Skeletal muscle cell (primary cell): ENCODE results near the gene FBRS.

Experiments
- DNase-seq: peaks from one replicate; pipeline ENCODE4 v3.0.0-alpha.2; 2010; ENCODE audit warnings: low read depth
- H3K4me3 ChIP-seq: 2 replicates; pipeline ENCODE4 v1.5.1; 2011; ENCODE audit warnings: low read depth, mild to moderate bottlenecking, control low read depth, low read length, moderate library complexity

Gene FBRS

DNA sequence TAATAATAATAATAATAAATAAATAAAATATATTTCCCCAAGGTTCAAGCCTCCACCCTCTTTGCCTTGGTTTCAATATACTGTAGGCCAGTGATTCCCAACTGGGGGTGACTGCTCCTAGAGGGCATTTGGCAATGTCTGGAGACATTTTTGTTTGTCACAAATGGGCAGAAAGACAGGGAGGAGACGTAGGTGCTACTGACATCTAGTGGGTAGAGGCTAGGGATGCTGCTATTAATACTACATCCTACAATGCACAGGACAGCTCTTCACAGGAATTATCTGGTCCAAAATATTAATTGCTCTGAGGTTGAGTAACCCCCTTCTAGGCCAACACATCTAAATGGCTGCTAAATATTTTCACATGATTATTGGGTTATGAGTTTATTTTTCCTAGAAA is 20.3 kb upstream of the FBRS start:
- H3K4me3 ChIP-seq = no peak overlapping the region
- no peak for DNase-seq

DNA sequence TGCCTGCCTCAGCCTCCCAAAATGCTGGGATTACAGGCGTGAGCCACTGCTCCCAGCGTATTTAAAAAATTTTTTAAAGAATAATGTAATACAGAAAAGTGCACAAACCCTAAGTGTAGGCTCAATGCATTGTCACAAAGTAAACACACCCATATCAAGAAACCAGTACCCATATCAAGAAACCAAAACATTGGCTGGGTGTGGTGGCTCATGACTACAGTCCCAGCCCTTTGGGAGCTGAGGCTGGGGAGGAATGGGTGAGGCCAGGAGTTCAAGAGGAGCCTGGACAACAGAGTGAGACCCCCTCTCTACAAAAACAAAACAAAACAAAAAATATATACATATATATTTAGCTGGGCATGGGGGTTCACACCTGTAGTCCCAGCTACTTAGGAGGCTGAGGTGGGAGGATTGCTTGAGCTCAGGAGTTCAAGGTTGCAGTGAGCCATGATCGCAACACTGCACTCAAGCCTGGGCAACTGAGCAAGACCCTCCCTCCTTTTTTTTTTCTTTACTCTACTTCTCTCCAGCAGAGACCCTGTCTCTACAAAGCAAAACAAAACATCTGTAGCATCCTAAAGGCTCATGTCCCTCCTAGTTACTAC is 16.8 kb upstream of the FBRS start:
- no peak for DNase-seq
- H3K4me3 ChIP-seq = no peak overlapping the region

DNA sequence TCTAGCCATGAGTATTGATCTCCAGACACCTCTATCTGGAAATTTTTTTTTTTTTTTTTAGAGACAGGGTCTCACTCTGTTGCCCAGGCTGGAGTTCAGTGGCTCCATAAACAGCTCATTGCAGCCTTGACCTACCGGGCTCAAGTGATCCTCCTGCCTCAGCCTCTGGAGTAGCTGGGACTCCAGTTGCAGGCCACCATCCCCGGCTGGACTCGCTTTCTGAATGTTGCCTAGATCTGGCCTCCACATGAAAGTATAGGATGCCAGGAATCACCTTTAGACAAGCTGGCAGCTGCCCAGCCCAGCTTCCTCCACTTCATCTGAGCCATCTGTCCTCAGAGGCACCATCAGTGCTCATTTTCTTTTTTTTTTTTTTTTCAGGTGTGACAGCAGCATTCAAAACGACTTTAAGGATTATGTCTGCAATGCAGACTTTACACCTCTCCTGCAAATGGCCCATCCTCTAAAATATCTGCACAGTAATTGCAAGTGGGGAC is 13.8 kb upstream of the FBRS start:
- H3K4me3 ChIP-seq = no peak overlapping the region
- DNase-seq = no peak

DNA sequence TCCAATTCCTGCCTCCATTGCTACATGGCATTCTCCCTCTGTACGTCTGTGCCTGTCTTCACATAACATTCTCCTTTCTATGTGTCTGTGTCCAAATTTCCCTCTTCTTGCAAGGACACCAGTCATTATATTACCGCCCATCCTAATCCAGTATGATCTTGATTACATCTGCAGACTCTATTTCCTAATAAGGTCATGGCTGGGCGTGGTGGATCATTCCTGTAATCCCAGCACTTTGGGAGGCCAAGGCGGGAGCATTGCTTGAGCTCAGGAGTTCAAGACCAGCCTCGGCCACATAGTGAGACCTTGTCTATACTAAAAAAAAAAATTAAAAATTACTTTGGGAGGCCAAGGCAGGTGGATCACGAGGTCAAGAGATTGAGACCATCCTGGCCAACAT is 12.5 kb upstream of the FBRS start:
- no peak for DNase-seq
- no peak overlapping the region for H3K4me3 ChIP-seq

DNA sequence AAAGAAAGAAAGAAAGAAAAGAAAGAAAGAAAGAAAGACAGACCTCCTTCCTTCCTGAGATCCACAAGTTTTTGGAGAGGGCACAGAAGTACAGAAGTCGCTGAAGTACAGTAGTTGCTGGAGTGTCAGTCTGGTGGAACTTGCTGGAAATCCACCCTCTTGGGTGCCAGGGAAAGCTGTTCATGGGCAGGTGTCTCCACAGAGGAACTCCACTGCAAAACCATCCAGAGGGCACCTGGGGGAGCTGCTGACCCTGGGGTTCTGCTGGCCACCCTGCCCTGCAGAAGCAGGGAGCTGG is 11.0 kb upstream of the FBRS start:
- no peak for DNase-seq
- H3K4me3 ChIP-seq = no peak overlapping the region

DNA sequence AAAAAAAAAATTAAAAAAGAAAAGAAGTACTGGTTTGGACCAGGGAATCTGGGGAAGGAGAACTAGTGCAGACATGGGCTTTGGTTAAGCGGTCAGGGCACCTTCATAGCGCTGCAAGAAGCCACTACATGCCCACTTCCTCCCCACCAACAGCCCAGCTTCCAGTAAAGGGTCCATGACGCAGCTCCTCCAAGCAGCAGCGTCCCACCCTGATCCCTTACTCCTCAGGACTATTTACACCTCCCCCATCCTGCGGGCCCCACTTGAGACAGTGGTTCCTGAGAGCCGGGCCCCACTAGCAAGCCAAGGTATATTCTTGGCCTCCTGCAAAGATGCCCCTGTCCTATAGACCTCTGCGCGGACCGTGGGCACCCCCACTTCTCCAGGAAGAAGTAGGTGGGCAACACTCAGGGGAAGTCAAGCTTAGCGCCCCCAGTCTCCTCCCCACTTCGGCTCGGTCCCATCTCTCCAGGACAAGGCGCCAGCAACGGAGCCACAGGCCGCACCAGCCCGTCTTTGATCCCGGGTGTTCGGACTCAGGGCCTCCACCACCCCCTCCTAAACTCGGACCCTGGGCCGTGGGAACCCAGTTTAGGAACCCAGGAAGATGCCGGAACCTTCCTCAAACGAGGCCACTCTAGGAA is 8.4 kb upstream of the FBRS start:
- DNase-seq = no peak
- peak overlapping the region; percentile 63 for H3K4me3 ChIP-seq

- peak; percentile 98 for DNase-seq
- peak within 1 kb of the TSS; percentile 63 for H3K4me3 ChIP-seq
Measured at GRCh38 chr16:30650369-30651123, 7.7 kb upstream of the FBRS start, which contains the start of gene PRR14. PRR14 (plus strand) TSS chr16:30650960; CDS start chr16:30651646, 686 bp downstream.

- no peak for DNase-seq
- H3K4me3 ChIP-seq = peak overlapping the region; percentile 63
Measured at GRCh38 chr16:30651124-30652004, 6.9 kb upstream of the FBRS start.

- no peak for DNase-seq
- H3K4me3 ChIP-seq = peak overlapping the region; percentile 63
Measured at GRCh38 chr16:30652005-30652296, 6.3 kb upstream of the FBRS start.

GRCh38 chr16:30652718-30653117 is 5.5 kb upstream of the FBRS start:
- DNase-seq = no peak
- no peak overlapping the region for H3K4me3 ChIP-seq

GRCh38 chr16:30654856-30655255 is 3.4 kb upstream of the FBRS start:
- DNase-seq = no peak
- H3K4me3 ChIP-seq = no peak overlapping the region

DNA sequence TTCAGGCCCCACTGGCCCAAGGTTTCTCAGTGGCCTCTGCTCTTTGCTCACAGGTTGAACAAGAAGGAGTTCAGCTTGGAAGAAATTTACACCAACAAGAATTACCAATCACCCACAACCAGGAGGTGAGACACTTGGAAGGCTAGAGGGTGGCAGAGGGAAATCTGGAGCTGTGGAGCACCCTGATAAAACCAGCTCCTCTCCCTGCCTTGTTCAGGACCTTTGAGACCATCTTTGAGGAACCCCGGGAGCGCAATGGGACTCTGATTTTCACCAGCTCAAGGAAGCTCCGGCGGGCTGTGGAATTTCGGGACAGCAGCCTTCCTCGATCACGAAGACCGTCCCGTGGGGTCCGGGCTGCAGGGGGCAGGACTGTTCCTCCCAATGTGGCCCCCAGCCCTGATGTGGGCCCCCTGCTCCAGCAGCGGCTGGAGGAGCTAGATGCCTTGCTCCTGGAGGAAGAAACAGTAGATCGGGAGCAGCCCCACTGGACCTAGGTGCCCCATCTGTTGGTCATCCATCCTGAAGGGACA is 2.4 kb upstream of the FBRS start:
- no peak for DNase-seq
- H3K4me3 ChIP-seq = no peak overlapping the region

GRCh38 chr16:30656388-30656787 is 1.8 kb upstream of the FBRS start:
- no peak overlapping the region for H3K4me3 ChIP-seq
- no peak for DNase-seq

DNA sequence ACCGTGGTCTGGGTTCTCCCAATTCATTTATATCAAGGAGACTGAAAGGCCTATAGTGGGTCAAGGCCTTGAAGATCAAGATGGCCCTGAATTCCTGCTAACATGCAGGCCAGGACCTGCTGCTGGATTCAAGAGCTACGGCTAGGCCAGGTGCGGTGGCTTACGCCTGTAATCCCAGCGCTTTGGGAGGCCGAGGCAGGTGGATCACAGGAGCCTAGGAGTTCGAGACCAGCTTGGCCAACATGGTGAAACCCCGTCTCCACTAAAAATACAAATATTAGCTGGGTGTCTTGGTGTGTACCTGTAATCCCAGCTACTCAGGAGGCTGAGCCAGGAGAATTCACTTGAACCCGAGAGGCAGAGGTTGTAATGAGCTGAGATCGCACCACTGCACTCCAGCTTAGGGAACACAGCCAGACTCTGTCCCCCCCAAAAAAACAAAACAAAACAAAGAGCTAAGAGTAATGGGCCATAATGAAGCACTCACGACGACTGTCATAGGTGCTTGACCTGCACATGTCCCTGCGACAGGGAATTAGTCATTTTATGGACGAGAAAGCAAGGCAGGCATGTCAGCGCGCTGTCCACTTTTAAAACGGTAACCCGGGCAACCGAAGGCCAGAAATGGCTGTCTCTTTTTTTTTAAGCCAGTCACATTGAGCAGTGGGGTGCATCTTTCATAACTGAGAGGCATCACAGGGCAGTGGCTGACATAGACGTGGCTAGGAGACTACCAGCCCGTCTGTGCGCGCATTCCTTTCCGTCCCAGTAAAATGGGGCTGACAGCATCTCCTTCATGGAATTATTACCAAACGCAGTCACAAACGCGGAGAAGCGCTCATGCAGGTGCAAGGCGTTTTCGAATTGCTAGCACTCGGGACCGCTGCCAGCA is 1.0 kb upstream of the FBRS start:
- peak overlapping the region; percentile 54 for H3K4me3 ChIP-seq
- DNase-seq = no peak

GRCh38 chr16:30658731-30659506 is 688 bp downstream of the FBRS start:
- peak; percentile 91 for DNase-seq
- peak overlapping the region; percentile 77 for H3K4me3 ChIP-seq

DNA sequence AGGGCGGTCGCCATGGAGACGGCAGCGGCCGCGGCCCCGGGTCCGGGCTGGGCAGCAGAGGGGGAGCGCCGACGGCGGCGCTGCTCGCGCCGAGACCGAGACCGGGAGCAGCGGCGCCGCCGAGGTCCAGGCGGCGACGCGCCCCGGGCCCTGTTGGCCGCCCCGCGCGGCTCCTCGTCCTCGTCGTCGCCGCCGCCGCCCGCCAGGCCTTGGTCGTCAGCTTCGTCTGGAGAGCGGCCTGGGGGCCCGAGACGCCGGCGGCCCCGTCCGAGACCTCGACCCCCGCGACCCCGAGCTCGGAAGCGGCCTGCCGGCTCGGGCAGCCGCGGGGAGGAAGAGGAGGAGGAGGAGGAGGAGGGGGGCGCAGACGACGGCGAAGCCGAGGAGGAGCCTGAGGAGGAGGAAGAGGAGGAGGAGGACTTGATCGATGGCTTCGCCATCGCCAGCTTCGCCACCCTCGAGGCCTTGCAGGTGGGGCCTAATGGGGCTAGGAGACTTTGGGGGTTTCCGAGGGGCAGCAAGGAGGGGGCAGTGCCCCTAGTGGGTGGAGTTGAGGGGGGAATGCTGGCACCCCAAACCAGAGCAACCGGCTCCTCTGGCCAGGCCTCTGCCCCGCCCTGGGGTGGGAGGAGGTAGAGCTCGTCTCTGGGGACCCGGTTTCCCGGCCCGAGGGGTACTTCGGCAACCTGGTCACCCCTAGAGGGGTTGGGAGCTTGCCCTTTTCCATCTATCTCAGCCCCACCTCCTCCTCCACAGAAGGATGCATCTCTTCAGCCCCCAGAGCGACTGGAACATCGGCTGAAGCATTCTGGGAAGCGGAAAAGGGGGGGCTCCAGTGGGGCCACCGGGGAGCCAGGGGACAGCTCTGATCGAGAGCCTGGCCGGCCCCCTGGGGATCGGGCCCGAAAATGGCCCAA is 1.5 kb downstream of the FBRS start:
- no peak for DNase-seq
- peak overlapping the region; percentile 77 for H3K4me3 ChIP-seq
